ENCODE measurements around the gene COPB1.

- TF ChIP-seq POLR2A (IDR thresholded peaks at IDR 0.05): no peak
- TF ChIP-seq, protein P1, sequence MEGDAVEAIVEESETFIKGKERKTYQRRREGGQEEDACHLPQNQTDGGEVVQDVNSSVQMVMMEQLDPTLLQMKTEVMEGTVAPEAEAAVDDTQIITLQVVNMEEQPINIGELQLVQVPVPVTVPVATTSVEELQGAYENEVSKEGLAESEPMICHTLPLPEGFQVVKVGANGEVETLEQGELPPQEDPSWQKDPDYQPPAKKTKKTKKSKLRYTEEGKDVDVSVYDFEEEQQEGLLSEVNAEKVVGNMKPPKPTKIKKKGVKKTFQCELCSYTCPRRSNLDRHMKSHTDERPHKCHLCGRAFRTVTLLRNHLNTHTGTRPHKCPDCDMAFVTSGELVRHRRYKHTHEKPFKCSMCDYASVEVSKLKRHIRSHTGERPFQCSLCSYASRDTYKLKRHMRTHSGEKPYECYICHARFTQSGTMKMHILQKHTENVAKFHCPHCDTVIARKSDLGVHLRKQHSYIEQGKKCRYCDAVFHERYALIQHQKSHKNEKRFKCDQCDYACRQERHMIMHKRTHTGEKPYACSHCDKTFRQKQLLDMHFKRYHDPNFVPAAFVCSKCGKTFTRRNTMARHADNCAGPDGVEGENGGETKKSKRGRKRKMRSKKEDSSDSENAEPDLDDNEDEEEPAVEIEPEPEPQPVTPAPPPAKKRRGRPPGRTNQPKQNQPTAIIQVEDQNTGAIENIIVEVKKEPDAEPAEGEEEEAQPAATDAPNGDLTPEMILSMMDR (IDR thresholded peaks at IDR 0.05): no peak
Observed at GRCh38 chr11:14520747-14521151, 21.1 kb upstream of the COPB1 start.

Measured in uterus (tissue), 2 donors.